ENCODE results near the gene KLHL10.

The KLHL10 gene

GRCh38 chr17:41837761-41838538 is at the start of gene KLHL10:
KLHL10 (plus strand) TSS chr17:41837825; CDS start chr17:41837933, 108 bp downstream.
- no peak for DNase-seq

GRCh38 chr17:41792845-41793783 is 44.5 kb upstream of the KLHL10 start:
- DNase-seq: no peak

GRCh38 chr17:41793784-41794539 is 43.7 kb upstream of the KLHL10 start:
- DNase-seq: peak; percentile 69

- no peak for DNase-seq
These were observed 43.1 kb upstream of the KLHL10 start for GRCh38 chr17:41794540-41794975.

GRCh38 chr17:41796121-41796895 is 41.3 kb upstream of the KLHL10 start:
- DNase-seq: no peak

GRCh38 chr17:41797377-41797776 is 40.2 kb upstream of the KLHL10 start:
- DNase-seq: no peak

- no peak for DNase-seq
These were observed 38.3 kb upstream of the KLHL10 start for GRCh38 chr17:41799366-41799765.

- peak; percentile 67 for DNase-seq
These were observed 36.8 kb upstream of the KLHL10 start for GRCh38 chr17:41800601-41801373.

GRCh38 chr17:41801374-41802271 is 36.0 kb upstream of the KLHL10 start:
- DNase-seq: peak; percentile 95

- DNase-seq: no peak
These were observed 34.3 kb upstream of the KLHL10 start for GRCh38 chr17:41803049-41804020.

GRCh38 chr17:41806685-41807445 is 30.8 kb upstream of the KLHL10 start:
- DNase-seq: no peak

GRCh38 chr17:41810659-41811548 is 26.7 kb upstream of the KLHL10 start:
- DNase-seq: no peak

- peak; percentile 95 for DNase-seq
These were observed 25.9 kb upstream of the KLHL10 start, which contains the start of gene P3H4 for GRCh38 chr17:41811549-41812380. P3H4 (minus strand) TSS chr17:41811949; CDS start chr17:41811915, 34 bp downstream.

GRCh38 chr17:41812381-41813151 is 25.1 kb upstream of the KLHL10 start, which contains the start of gene FKBP10:
FKBP10 (plus strand) TSS chr17:41813004; CDS start chr17:41813035, 31 bp downstream.
- peak; percentile 96 for DNase-seq

- no peak for DNase-seq
These were observed 24.4 kb upstream of the KLHL10 start for GRCh38 chr17:41813152-41813680.
